ENCODE results near the gene MEGF8. TPM values are rescaled to one million over a fixed set of nuclear protein-coding genes. Genes with fewer than 3 reads are reported as not detected.

The MEGF8 gene, protein sequence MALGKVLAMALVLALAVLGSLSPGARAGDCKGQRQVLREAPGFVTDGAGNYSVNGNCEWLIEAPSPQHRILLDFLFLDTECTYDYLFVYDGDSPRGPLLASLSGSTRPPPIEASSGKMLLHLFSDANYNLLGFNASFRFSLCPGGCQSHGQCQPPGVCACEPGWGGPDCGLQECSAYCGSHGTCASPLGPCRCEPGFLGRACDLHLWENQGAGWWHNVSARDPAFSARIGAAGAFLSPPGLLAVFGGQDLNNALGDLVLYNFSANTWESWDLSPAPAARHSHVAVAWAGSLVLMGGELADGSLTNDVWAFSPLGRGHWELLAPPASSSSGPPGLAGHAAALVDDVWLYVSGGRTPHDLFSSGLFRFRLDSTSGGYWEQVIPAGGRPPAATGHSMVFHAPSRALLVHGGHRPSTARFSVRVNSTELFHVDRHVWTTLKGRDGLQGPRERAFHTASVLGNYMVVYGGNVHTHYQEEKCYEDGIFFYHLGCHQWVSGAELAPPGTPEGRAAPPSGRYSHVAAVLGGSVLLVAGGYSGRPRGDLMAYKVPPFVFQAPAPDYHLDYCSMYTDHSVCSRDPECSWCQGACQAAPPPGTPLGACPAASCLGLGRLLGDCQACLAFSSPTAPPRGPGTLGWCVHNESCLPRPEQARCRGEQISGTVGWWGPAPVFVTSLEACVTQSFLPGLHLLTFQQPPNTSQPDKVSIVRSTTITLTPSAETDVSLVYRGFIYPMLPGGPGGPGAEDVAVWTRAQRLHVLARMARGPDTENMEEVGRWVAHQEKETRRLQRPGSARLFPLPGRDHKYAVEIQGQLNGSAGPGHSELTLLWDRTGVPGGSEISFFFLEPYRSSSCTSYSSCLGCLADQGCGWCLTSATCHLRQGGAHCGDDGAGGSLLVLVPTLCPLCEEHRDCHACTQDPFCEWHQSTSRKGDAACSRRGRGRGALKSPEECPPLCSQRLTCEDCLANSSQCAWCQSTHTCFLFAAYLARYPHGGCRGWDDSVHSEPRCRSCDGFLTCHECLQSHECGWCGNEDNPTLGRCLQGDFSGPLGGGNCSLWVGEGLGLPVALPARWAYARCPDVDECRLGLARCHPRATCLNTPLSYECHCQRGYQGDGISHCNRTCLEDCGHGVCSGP (N-terminal part only)
- 21.0 and 30.6 TPM in 2 replicates for total RNA-seq

DNA sequence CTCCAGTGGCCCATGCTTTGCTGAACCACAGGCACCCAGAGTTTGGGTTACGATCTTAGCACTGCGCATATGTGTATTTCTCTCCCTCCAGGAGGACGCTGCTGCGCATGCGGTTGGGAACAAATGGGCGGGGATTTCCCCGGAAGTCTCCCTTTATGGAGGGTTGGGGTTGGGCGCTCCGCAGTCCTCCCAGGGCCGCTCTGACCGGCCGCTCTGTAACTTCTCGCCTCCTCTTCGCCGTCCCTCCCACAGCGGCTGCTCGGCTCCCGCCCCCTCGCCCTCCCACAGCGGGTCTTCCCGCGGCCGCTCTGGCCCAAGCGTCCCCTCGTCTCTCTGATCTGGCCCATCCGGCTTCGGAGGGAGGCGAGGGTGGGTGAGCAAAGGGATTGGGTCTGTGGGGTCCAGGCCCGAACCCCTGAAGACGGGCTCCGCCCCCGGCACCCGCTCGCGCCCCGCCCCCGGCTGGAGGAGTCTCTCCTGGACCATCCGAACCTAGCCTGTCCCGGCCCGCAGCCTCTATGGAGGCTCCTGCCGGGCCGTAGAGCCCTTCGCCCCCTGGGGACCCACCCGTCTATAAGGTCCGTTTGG, at the start of gene MEGF8:
Gene MEGF8 (plus strand): TSS at position 328 of the 588 bp plus-strand sequence. CDS start 609 bp downstream, outside the sequence.

DNA sequence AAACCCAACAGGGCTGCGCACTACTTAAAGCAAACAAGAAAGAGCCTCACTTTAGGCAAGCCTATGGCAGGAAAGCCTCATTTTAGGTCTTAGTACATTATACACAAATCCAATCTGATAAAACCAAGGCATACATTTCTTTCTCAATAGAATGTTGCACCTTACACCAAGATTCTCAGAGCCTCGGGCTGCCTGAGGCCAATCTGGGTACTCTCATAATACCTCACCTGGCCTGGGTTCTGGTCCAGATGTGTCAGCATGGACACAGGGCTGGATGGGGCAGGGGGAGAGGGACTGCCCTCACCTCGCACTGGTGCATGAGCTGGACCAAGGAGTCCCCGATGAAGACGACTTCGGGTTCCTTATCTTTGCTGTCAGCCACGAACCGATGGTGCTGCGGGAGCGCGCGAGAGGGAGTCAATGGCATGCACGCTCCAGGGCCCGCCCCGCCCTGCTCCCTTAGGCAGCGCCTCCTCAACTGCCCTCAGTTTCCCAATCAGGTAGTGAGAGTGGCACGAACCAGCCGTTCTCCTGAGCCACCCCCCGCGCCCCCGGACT, 23.7 kb upstream of the MEGF8 start, which contains the start of gene PRR19:
Gene PRR19 (plus strand): TSS at position 487 of the 558 bp plus-strand sequence. CDS start 7,453 bp downstream, outside the sequence.

DNA sequence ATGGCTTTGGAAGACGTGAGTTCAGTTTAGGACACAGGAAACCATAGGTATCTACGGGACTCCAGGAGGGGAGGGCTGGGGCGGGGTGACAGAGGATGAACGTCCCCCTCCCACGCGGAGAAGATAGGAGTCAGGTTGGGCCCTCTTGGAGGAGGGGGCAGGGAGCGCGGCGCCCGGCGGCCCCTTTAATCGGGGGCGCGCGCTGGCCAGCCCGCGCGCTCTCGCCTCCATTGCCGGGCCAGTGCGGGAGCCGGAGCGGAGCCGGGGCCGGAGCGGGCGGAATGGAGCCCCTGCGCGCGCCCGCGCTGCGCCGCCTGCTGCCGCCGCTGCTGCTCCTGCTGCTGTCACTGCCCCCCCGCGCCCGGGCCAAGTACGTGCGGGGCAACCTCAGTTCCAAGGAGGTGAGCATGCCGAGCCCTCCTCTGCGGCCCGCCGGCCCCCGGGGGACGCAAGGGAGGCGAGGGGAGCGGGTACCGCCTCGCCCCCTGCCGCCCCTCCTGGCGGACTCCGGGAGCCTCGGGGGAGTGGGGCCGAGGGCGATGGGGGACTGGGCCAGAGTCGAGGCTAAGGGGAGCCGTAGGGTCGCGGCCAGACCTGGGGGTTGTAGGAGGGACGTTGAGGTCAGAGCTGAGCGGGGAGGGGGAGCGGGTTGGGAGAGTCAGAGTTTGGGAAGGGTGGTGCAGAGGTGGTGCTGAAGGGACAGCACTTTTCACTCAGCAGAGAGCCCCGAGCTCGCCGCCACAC, 12.2 kb upstream of the MEGF8 start, which contains the start of gene TMEM145:
Gene TMEM145 (plus strand): TSS at position 214 of the 744 bp plus-strand sequence. CDS start 68 bp downstream, at position 282.

DNA sequence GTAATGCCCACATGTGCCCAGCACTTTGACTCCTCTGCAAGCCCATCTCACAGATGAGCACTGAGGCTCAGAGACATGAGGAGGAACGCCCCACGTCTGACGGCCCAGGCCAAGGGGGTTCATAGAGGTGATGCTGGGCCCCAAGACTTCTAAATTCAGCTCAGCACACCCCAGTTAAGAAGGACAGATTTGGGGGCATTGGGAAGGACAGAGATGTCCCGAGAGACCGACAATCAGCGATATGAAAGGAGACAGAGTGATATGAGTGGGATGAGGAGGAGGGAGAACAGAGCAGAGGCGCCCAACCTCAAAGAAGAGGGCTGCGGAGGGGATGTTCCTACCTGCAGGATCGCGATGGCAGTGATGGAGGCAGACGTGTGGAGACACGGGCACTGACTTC, 64.5 kb downstream of the MEGF8 start, which contains the start of gene CNFN:
Gene CNFN (minus strand): TSS at position 399 of the 400 bp plus-strand sequence. CDS start 1,260 bp downstream, outside the sequence.

DNA sequence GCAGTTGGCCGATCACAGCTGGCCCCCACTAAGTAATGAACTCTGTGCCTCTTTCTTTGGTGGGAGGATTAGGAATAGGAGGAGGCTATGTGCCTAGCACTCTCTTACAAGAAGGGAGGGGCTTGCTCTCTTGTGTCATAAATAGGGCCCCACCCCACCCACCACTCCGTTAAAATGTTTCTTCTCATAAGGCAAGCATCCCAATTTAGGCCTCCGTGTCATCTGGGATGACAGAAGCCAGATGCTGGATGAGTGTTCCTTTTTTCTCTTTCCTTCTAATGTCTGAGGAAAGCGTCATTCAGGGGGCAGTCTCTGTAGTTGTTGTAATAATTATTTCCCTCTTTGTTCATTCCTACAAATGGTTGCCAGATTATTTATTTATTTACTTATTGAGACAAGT, 101.9 kb downstream of the MEGF8 start, which contains the start of gene LIPE:
Gene LIPE (minus strand): TSS at position 76 of the 400 bp plus-strand sequence. CDS start 239 bp downstream, outside the sequence.

Other genes with a start within 250 kb of the MEGF8 start
- 6.6 and 8.3 TPM in 2 replicates for gene ZNF574, start 249.5 kb upstream of the MEGF8 start, total RNA-seq
- 0.32 TPM in 1 of 2 replicates, not detected in the other for gene POU2F2, start 193.2 kb upstream of the MEGF8 start, total RNA-seq
- 5.8 and 13.2 TPM in 2 replicates for gene DEDD2, start 108.0 kb upstream of the MEGF8 start, total RNA-seq
- gene ZNF526, start 105.3 kb upstream of the MEGF8 start, total RNA-seq = 7.9 and 13.0 TPM in 2 replicates
- gene GSK3A, start 83.0 kb upstream of the MEGF8 start, total RNA-seq = 5.4 and 7.1 TPM in 2 replicates
- gene ERF, start 70.5 kb upstream of the MEGF8 start, total RNA-seq = 11.3 and 18.7 TPM in 2 replicates
- 12.5 and 13.9 TPM in 2 replicates for gene CIC, start 56.4 kb upstream of the MEGF8 start, total RNA-seq
- 0.09 and 0.16 TPM in 2 replicates for gene PRR19, start 23.5 kb upstream of the MEGF8 start, total RNA-seq
- gene PAFAH1B3, start 23.0 kb upstream of the MEGF8 start, total RNA-seq = 23.7 and 36.6 TPM in 2 replicates
- gene TMEM145, start 12.3 kb upstream of the MEGF8 start, total RNA-seq = not detected in 2 replicates
- not detected in 2 replicates for gene CNFN, start 64.7 kb downstream of the MEGF8 start, total RNA-seq
- gene LIPE, start 101.8 kb downstream of the MEGF8 start, total RNA-seq = 1.1 and 1.6 TPM in 2 replicates
- not detected in 2 replicates for gene CXCL17, start 117.3 kb downstream of the MEGF8 start, total RNA-seq
- not detected in 2 replicates for gene CEACAM1, start 202.8 kb downstream of the MEGF8 start, total RNA-seq

Measured in bronchial smooth muscle cell (primary cell).